Activated CD4-positive, alpha-beta T cell treated with anti-CD3 and anti-CD28 coated beads, Interleukin-2, amount 10 ng/mL, durations not matched to agents 7 days and 5 days (primary cell): ENCODE data around the gene LRRC4B. TPM values are rescaled to one million over a fixed set of nuclear protein-coding genes. Genes with fewer than 3 reads are reported as not detected.

Source experiments
- CTCF ChIA-PET: fragments of 350-600 bp; sonication (Branson Sonifier 250); formaldehyde crosslinking; loops from one replicate; lab custom pipeline; 2021; ENCODE audit warnings: antibody characterized with exemption; lab: Charles Lee
- POLR2A ChIA-PET: fragments of 350-600 bp; sonication (Branson Sonifier 250); formaldehyde crosslinking; loops from one replicate; lab custom pipeline; 2021; ENCODE audit warnings: antibody characterized with exemption; lab: Charles Lee
- DNase-seq: peaks from one replicate; pipeline ENCODE4 v3.0.0-alpha.2; 2020
- H3K27ac Mint-ChIP-seq: one replicate; pipeline ENCODE4 v1.8.0; 2021; ENCODE audit warnings: mild to moderate bottlenecking, moderate library complexity, mixed read lengths
- H3K27me3 Mint-ChIP-seq: one replicate; pipeline ENCODE4 v1.8.0; 2021; ENCODE audit warnings: mixed read lengths
- H3K36me3 Mint-ChIP-seq: one replicate; pipeline ENCODE4 v1.8.0; 2021; ENCODE audit warnings: low read depth, mixed read lengths
- H3K4me1 Mint-ChIP-seq: one replicate; pipeline ENCODE4 v1.8.0; 2021; ENCODE audit warnings: mixed read lengths
- H3K4me3 Mint-ChIP-seq: one replicate; pipeline ENCODE4 v1.8.0; 2021; ENCODE audit warnings: mild to moderate bottlenecking, moderate library complexity, mixed read lengths
- H3K9me3 Mint-ChIP-seq: one replicate; pipeline ENCODE4 v1.8.0; 2021; ENCODE audit warnings: mixed read lengths
- total RNA-seq, 2 experiments: library from RNA; stranded (reverse); gene quantifications; one replicate each; pipeline ENCODE4 v1.2.3, GENCODE V29; 2021

LRRC4B gene
- total RNA-seq, 2 experiments from 2014 or later = not detected

DNA sequence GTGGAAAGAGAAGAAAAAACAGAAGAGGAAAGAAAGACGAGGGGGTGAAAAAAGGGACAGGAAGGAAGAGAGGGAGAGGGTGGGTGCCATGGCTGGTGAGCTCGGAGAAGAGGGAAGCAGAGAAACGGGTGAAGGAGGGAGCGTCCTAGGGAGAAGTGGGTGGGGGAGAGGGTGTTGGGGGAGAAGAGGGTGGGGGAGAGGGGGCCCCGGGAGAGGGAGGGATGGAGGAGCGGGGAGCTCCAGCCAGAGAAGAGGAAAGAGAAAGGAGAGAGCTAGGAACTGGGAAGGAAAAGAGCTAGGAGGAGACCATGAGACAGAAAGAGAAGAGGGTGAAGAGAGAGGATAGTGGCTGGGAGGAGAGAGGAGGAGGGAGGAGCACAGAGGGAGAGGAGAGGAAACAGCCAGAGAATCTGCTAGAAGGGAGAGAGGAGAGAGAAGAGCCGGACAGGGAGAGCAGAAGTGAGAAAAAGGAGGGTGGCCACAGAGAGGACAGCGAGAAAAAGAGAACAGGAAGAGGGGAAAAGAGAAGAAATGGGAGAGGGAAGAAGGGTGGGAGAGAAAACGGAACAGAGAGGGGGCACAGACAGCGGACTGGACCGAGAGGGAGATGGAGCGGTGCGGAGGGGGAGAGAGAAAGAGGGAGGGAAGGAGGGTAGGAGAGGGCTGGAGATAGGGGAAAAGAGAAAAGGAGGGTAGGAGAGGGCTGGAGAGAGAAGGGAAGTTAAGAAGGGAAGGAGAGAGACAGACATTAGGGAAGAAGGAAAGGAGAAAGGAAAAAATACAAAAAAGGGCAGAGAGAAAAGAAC, 79.6 kb downstream of the LRRC4B start:
- Mint-ChIP-seq H3K4me3 (no peak overlapping the region), H3K36me3 (peaks cover 12% of the 10 kb centered on the region), H3K27me3 (peaks cover 7% of the 10 kb centered on the region), H3K4me1 (peaks cover 13% of the 10 kb centered on the region), H3K9me3 (peaks cover 5% of the 10 kb centered on the region), H3K27ac (no peak overlapping the region)
- ChIA-PET POLR2A (no interaction called here), CTCF (no interaction called here)
- no peak for DNase-seq

DNA sequence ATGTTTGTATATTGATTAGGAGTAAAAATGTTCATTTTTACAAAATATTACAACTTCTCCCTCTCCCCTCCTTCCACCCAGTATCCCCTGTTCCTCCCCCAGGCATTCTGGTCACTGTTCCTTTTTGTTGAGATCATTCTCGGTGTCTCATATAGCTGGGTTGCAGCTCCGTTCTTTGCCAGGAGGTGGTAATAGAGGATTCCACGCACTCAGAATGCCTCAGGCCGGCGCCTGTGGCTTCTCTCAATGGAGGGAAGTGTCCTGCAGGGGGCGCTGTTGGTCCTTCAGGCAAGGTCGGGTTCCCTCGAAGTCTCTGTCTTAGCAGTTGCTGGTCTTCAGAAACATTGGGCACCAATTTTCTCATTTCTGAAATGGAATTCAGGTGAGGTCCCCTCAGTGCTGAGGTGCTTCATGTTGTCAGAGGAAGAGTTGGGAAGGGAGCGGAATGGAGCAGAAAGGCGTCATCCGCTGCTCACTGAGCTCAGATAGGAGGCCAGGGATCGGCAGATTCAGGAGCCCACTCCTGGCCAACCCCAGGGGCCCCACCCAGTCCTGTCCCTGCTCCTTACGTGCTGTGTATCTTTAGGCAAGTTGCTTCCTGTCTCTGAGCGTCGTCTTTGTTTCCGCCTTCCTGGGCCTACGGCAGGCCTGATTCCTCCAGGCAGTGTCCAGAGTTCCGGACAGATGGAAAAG, 81.3 kb downstream of the LRRC4B start:
- H3K4me3 Mint-ChIP-seq = no peak overlapping the region
- no peak overlapping the region for H3K27ac Mint-ChIP-seq
- peaks cover 7% of the 10 kb centered on the region for H3K27me3 Mint-ChIP-seq
- ChIA-PET POLR2A (no interaction called here), CTCF (no interaction called here)
- H3K36me3 Mint-ChIP-seq = peaks cover 18% of the 10 kb centered on the region
- H3K4me1 Mint-ChIP-seq = peaks cover 8% of the 10 kb centered on the region
- DNase-seq = peak; percentile 55
- H3K9me3 Mint-ChIP-seq = peaks cover 5% of the 10 kb centered on the region

DNA sequence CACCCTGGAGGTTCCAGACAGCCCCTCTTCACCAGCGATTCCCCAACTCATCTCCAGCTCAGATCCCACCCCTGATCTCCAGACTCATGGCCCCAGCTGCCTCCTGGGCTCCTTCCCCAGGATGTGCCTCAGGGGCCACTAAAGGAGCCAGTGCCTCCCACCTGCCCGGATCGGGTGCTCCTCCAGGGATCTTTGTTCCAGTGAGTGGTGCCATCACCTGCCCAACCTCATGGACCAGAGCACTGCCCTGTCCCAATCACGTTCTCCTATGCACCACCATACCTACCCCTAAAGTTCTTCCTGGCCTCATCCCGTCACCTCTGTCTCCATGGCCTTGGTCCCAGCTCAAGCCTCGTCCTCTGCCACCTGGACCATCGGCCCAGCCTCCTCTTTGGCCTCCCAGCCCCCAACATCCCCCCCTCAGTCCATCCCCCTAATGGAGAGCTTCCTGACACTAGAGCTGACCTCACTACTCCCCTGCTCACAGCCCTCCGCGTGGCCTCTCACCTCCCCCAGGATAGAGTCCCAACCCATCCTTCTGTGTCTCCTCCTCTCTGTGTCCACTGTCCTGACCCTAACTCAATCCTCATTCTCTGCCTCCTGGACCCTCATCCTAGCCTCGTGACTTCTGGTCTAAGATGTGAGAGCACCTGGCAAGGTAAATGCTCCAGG, 82.8 kb downstream of the LRRC4B start:
- peaks cover 5% of the 10 kb centered on the region for H3K9me3 Mint-ChIP-seq
- H3K36me3 Mint-ChIP-seq = peaks cover 24% of the 10 kb centered on the region
- H3K27ac Mint-ChIP-seq = no peak overlapping the region
- ChIA-PET CTCF (no interaction called here), POLR2A (no interaction called here)
- no peak for DNase-seq
- H3K4me1 Mint-ChIP-seq = no peaks in the 10 kb centered on the region
- H3K4me3 Mint-ChIP-seq = no peak overlapping the region
- peaks cover 1% of the 10 kb centered on the region for H3K27me3 Mint-ChIP-seq

DNA sequence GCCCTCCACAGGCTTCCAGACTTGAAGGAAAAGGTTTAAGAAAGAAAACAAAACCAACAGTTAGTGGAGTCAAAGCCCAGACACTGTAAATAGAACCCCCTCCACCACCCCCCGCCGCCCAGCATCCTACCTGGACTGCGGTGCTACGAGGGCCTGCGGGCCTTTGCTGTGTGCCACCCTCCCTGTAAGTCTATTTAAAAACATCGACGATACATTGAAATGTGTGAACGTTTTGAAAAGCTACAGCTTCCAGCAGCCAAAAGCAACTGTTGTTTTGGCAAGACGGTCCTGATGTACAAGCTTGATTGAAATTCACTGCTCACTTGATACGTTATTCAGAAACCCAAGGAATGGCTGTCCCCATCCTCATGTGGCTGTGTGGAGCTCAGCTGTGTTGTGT, 85.3 kb downstream of the LRRC4B start:
- CTCF ChIA-PET = interaction anchor here (1.5 to 1.6 kb wide), 2 partner anchors 9 to 14 kb away, joined by 3 to 6 read pairs; no protein-coding TSS in a partner anchor
- H3K27ac Mint-ChIP-seq = no peak overlapping the region
- no peak for DNase-seq
- peaks cover 5% of the 10 kb centered on the region for H3K9me3 Mint-ChIP-seq
- POLR2A ChIA-PET = no interaction called here
- H3K27me3 Mint-ChIP-seq = peaks cover 1% of the 10 kb centered on the region
- H3K4me3 Mint-ChIP-seq = no peak overlapping the region
- peaks cover 34% of the 10 kb centered on the region for H3K36me3 Mint-ChIP-seq
- H3K4me1 Mint-ChIP-seq = peaks cover under 1% of the 10 kb centered on the region

DNA sequence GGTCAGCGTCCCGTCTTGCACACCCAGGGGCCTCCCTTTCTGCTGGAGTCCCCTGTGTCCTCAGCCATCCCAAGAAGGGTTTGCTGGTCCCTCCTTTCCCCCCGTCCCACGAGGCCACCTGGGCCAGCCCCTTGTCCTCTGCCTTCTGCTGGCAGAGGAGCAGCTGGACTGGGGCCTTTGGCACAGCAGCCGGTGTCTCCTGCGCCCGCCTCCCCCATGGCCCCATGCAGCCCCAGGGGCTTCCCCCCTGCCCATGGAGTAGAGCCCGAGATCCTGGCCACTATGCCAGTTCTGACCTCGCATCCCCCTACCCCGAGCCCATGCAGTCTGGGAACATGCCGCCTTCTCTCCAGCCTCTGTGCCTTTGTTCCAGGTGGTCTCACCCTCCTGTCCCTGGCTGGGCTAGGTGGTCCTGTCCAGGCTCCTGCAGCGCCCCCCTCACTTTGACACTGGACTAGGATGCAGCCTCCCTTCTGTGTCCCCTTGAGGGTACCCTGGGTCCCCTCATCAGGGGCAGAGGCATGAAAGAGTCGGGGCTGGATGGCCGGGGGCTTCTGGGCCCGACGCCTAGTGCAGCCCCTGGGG, 85.9 kb downstream of the LRRC4B start:
- Mint-ChIP-seq H3K36me3 (peaks cover 40% of the 10 kb centered on the region), H3K27ac (no peak overlapping the region), H3K4me1 (peaks cover 6% of the 10 kb centered on the region), H3K4me3 (no peak overlapping the region), H3K9me3 (peaks cover 5% of the 10 kb centered on the region), H3K27me3 (no peaks in the 10 kb centered on the region)
- CTCF ChIA-PET = interaction anchor here (1.6 kb wide), 1 partner anchor 13 kb away, joined by 6 read pairs; no protein-coding TSS in a partner anchor
- no peak for DNase-seq
- POLR2A ChIA-PET = no interaction called here

DNA sequence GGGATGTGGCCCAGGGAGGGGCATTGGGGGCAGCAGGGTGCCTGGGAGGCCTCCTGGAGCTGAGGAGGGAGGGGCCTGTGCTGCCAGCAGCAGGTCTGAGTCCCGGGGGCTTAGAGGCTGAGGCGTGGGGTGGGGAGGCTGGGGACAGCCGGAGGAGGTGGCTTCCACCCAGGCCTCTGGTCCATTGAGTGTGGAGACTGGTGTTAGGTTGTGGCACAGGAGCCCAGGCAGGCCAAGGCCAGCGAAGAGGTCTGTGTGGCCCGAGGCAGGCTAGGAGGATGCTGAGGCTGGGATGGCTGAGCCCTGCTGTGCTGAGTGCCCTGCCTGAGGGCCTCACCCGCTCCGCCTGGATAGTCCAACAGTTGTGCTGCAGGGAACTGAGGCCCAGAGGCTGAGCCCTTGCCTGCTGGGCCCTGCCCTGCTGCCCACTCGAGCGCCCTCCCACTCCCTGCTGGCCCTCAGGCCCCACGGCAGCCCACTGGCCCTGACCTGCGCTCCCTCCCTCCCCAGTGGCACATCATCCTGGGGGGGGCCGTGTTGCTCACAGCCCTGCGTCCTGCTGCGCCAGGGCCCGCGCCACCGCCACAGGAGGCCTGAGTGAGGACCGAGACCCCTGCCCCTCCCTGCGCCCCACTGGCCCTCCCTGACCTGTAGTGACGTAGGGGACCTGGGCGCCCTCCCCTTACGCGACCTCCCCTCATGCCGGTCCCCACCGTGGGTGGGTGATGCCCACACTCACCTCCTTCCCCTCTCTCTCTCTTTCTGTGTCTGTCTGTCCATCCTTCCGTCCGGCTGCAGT, 86.7 kb downstream of the LRRC4B start:
- CTCF ChIA-PET = no interaction called here
- peaks cover 2% of the 10 kb centered on the region for H3K9me3 Mint-ChIP-seq
- H3K4me3 Mint-ChIP-seq = no peak overlapping the region
- H3K27me3 Mint-ChIP-seq = no peaks in the 10 kb centered on the region
- POLR2A ChIA-PET = no interaction called here
- peaks cover 39% of the 10 kb centered on the region for H3K36me3 Mint-ChIP-seq
- H3K27ac Mint-ChIP-seq = no peak overlapping the region
- no peak for DNase-seq
- H3K4me1 Mint-ChIP-seq = peaks cover 13% of the 10 kb centered on the region

DNA sequence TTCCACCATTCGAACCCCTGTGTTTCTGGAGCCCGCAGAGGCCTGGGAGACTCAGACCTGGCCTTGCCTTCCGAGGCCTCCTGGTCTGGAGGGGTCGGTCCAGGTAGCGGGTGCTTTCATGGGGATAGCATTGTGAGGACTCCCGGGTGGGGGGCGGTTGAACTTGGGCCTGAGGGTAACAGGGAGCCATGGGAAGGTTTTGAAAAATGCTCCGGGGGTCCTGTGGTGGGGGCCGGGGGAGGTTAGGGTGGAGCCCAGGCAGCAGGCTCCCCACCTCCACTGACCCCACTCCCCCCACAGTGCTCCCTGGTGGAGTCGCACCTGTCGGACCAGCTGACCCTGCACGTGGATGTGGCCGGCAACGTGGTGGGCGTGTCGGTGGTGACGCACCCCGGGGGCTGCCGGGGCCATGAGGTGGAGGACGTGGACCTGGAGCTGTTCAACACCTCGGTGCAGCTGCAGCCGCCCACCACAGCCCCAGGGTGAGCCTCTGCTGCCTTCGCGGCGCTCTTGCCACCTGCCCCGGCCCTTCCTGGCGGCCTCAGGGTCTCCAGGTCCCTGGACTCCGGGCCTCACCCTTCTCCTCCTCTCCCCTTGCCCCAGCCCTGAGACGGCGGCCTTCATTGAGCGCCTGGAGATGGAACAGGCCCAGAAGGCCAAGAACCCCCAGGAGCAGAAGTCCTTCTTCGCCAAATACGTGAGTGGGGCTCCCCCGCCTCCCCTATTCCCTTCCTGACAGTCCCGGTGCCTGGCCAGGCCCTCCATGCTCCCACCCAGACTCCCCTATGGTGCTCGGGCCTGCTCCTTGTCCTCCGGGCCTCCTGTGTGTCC, 87.7 kb downstream of the LRRC4B start:
- Mint-ChIP-seq H3K4me1 (peaks cover 18% of the 10 kb centered on the region), H3K36me3 (peaks cover 33% of the 10 kb centered on the region), H3K9me3 (no peaks in the 10 kb centered on the region), H3K4me3 (no peak overlapping the region), H3K27me3 (peaks cover 2% of the 10 kb centered on the region), H3K27ac (no peak overlapping the region)
- POLR2A ChIA-PET = no interaction called here
- no peak for DNase-seq
- CTCF ChIA-PET = no interaction called here

DNA sequence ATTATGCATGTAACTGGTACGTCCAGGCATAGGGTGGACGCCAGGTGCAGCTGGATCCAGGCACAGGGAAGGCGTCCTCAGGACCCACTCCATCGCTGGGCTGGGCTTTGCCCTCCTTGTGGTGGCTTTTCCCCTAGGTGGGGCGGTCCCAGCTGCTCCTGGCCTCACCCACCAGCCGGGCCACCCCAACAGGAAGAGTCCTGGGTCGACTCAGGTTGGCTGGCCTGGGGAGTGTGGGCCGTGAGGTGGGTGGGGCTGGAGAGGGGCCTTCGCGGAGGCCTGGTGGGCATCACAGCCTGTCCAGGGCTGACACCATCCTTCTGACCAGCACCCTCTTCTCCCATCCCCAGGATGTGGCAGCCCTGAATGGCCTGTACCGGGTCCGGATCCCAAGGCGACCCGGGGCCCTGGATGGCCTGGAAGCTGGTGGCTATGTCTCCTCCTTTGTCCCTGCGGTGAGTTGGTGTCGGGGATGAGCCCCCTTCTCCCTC, 88.4 kb downstream of the LRRC4B start:
- no peak overlapping the region for H3K27ac Mint-ChIP-seq
- H3K4me1 Mint-ChIP-seq = peaks cover 18% of the 10 kb centered on the region
- H3K4me3 Mint-ChIP-seq = no peak overlapping the region
- H3K27me3 Mint-ChIP-seq = peaks cover 2% of the 10 kb centered on the region
- DNase-seq = no peak
- H3K36me3 Mint-ChIP-seq = peaks cover 29% of the 10 kb centered on the region
- ChIA-PET POLR2A (no interaction called here), CTCF (interaction anchor here (0.9 to 2.0 kb wide), 4 partner anchors 17 to 123 kb away, joined by 4 to 8 read pairs (median 6); no protein-coding TSS in a partner anchor)
- H3K9me3 Mint-ChIP-seq = no peaks in the 10 kb centered on the region

DNA sequence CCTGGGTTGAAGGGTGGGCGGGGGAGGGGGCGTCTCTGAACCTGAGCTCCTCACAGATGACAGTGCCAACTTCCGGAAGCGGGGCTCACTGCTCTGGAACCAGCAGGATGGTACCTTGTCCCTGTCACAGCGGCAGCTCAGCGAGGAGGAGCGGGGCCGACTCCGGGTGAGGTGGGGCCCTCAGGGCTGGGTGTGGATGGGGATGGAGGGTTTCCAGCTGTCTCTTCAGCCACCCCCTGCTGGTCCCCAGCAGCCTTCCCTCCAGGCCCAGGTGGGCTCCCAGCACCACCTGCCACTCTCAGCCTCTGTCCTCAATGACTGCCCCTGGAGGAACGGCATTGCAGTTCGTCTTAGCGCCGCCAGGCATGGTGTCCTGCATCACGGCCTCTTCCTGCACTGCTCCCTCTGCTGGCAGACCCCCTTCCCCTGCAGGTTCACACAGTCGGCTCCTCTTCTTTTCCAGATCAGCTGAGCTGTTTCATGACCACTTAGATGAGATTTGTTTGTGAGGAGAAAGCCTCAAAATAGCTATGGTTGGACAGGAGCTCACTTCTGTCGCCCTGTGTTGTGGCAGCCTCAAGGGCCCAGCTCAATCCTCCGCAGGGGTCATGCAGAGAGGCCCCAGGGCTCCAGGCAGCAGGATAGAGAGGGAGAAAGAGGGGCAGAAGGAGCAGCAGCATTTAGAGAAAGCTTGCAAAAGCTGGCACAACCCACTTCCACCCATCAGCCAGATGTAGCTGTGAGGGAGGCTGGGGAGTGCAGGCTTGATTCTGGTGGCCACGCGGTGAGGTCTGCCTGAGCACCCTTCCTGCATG, 89.1 kb downstream of the LRRC4B start:
- Mint-ChIP-seq H3K27me3 (peaks cover 2% of the 10 kb centered on the region), H3K4me1 (peaks cover 18% of the 10 kb centered on the region), H3K9me3 (no peaks in the 10 kb centered on the region), H3K4me3 (no peak overlapping the region), H3K27ac (no peak overlapping the region), H3K36me3 (peaks cover 29% of the 10 kb centered on the region)
- ChIA-PET POLR2A (no interaction called here), CTCF (interaction anchor here (0.6 to 2.0 kb wide), 5 partner anchors 16 to 1285 kb away, joined by 4 to 8 read pairs (median 5); no protein-coding TSS in a partner anchor)
- no peak for DNase-seq

DNA sequence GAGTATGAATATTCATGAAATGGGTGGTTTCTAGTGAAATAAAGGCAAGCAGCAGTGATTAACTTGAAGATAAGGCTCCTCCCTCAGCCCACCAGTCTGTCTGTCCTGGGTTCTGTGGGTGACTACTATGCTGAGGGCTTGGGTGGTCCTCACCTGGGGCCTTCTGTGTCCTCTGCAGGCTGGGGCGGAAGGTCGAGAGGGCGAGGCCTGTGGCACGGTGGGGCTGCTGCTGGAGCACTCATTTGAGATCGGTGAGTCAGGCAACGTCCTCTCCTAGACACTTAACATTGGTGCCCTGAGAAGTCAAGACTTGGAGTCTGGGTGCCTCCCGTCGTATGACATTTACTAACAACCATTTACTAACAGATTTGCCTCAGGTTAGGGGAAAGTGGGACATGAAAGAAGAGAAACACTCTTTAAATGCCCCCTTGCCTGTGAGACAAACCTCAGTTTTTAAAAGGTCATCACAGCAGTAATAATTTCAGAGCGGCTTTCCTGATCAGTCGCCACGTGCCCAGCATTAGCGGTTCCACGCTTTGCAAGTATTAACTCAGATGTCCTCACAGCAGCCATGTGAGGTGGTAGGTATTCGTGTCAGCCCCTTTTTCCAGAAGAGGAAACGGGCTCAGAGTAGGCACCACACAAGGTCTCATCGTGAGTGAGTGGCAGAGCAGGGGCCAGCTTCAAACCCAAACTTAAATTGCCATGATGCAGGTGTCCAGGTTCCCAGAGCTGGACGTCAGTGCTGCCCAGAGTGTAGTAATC, 90.3 kb downstream of the LRRC4B start:
- ChIA-PET POLR2A (no interaction called here), CTCF (interaction anchor here (0.6 to 2.0 kb wide), 3 partner anchors 55 to 110 kb away, joined by 3 to 8 read pairs (median 4); no protein-coding TSS in a partner anchor)
- peaks cover 23% of the 10 kb centered on the region for H3K36me3 Mint-ChIP-seq
- H3K4me1 Mint-ChIP-seq = peaks cover 18% of the 10 kb centered on the region
- peaks cover 2% of the 10 kb centered on the region for H3K27me3 Mint-ChIP-seq
- peak overlapping the region; percentile 96 for H3K27ac Mint-ChIP-seq
- peak overlapping the region; percentile 99 for H3K4me3 Mint-ChIP-seq
- no peak for DNase-seq
- H3K9me3 Mint-ChIP-seq = no peaks in the 10 kb centered on the region
